GM18519 (cell line): ENCODE results near the gene EDAR.

ENCODE experiments used
- ATAC-seq: cut with Tn5 transposase; IDR thresholded peaks from one replicate; pipeline ENCODE4 v1.9.1; 2021; ENCODE audit warnings: mild to moderate bottlenecking, moderate library complexity; ENCODE audit not compliant: unreplicated experiment, low FRiP score

EDAR gene

DNA sequence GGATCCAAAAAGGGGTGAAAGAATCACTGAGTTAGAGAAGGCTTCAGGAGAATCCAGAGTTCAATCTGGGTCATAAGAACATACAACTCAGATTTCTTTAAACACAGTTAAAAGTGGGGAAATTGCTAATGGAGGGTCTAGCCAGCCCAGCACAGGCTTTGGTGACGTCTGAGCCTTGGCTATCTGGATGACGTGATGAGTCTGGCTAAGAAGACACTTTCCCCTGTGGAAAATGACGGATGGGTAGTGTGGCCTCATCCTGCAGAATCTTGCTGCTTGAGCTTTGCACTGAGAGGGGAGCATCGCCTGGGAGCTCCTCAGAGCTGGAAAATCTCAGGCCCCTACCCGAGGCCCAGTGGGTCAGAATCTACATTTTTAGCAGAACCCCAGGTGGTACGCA, 19.2 kb downstream of the EDAR start:
- ATAC-seq: no peak

DNA sequence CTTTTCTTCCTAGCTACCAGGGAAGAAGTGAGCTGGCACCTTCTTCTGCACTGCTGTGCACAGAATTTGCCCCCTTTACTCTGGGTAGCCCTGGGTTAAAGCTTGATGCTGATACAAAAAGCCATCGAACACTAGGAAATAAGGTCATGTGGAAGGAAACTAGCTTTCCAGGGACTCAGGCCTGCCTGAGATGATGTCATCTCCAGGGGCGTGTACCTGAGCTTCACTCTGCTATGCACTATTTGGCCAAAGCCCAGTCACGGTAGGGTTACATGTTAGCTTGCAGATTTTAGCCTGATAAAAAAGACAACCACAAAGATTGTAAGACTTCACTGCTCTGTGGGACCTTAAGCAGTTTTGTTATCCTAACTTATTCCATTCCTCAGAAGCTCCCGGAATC, 20.4 kb downstream of the EDAR start:
- no peak for ATAC-seq

DNA sequence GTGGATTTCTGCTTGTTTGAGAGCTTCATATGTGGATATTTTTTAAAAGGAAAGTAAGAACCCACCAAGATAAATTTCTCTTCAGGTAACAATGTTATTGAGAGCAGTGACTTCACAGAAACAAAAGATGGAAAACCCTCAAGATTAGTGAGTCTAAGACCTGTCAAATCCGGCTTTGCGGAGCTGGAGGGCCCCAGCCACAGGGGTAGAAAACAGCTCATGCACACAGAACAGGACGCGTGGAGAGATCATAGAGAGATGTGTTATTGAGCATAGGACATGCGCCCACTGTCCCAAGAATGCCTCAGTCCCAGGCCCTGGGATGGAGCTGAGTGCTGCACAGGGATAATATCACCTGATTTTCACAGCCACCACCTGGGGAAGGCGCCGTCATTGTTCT, 21.3 kb downstream of the EDAR start:
- ATAC-seq: no peak

DNA sequence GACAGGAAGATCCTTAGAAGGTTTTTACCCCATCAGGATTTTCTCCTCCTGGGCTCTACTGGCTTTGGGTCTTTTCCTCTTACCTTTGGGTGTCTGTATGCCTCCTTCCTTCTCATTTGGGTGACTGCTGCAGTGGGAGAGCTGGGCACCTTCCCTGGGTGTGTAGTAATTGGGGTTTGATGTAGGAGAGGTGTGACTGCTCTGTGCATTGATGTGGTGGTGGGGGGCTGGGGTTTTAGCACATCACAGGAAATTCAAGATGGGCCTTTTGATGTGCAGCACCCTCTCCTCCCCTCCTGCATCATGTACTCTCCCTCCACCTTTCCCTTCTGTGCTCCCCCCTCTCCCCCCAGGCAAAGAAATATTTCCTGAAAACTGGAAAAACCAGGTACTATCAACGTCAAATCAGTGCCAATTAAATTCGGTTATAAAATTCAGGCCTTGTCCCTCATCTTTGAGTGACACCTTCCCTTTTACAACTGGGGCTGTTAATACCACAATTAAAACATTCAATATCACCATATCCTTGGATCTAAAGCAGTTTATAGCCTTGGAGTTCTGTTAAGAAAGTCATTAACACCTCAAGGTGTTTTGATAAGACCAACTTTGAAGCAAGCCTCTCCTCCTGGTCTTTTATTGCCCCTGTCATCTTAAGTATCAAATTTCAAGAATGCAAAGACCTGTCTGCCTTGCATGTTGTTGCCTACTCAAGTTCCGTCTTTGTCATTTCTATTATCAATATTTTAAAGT, 23.3 kb downstream of the EDAR start:
- ATAC-seq: no peak

DNA sequence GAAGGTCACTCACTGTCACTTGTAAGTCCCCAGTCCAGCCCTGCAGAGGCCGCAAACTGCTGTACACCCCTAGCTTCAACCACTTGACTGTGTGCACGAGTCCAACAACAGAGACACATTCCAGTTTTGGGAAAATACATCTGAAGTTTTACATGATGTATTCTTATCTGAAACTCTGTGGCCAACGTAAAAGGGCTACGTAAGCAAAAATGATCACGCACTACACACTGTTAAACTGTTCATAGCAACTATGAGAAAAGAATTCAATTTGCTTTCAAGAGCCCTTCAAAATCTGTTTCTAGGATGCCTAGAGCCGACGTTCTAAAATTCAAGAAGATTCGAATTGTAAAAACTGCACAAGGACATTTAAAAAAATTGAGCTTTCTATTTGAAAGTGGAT, 26.0 kb downstream of the EDAR start:
- ATAC-seq: no peak

DNA sequence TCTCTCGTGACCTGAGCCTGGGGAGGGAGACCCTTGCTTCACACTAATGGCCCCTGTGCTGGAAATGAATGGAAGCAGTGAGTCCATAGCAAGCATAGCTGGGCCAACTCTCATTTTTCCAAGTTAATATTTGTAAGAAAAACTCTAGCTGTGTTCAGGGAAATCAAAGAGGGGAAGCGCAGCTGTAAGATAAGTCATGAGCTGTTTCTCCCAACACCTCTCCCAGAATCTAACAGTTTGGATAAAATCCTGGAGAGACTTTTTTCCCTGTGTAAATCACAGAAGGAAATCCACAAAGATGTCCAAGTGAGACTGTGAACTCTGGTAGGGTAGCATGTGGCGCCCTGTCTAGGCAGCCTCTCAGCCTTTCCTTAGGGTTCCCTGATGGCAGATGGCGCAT, 27.2 kb downstream of the EDAR start:
- ATAC-seq: no peak

DNA sequence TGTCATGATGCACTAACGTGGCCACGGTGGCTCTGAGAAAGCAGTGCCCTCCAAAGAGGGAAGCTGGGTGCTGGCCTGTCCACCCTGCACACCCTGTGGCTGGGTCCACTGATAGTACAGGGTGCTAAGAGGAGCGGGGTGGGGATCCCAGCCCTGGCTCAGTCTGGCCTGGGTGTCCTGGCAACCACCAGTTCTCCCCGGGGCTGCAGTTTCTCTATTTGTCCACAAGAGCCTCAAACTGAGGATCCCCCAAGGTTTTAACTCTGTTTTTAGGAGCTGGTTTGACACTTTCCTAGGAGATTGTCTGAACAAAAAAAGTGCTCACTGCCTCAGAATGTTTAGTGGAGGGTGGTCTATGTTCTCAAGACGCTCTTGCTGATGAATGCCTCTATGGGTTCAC, 29.0 kb downstream of the EDAR start:
- no peak for ATAC-seq

DNA sequence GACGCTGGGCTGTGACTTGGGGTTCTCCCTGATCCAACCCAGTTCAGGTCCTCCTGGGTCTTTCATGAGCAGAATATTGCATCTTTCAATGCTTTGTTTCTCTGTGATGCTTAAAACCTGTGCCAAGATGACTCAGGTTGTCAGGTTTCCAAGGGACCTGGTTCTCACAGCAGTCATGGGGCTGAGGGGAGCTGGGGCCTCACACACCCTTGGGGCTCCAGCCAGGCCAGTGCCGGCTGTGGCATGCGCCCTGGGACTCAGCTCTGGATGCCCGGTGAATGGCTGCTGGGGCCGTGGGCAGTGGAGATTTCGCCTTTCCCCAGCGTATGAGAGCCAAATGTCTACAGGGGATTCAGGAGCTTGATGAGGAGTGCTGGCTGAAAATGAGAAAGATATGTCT, 29.6 kb downstream of the EDAR start:
- ATAC-seq: no peak

DNA sequence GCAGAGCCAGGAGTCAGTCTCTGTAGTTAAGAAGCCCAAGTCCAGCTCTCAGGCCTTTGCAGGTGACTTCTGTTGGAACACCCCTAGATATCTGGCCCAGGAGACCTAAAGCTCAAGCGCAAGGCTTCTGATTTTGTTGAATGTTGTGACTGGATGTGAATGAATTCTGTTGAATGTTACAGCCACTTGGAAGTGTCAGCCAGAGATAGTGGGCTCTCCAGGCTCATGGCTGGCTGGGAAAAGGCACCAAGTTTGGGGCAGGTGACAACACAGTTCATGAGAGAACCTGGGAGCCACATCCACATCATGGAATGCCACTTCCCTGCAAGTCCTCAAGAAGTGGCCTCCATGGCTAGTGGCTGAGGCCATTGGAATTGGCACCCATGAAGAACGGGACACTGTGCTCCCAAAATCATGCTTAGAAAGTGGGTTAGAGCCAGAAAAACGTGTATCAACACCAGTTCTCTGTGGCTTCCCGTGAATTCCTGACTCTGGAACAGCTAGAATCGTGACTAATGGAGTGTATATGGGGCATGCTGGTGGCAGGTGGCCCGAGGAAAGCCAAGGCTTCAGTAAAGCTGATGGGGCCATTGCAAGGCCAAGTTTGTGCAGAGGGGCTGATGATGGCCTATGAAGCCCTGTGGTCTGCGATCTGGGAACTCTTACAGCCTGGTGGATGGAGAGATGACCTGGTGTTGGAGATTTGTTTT, 30.2 kb downstream of the EDAR start:
- no peak for ATAC-seq

DNA sequence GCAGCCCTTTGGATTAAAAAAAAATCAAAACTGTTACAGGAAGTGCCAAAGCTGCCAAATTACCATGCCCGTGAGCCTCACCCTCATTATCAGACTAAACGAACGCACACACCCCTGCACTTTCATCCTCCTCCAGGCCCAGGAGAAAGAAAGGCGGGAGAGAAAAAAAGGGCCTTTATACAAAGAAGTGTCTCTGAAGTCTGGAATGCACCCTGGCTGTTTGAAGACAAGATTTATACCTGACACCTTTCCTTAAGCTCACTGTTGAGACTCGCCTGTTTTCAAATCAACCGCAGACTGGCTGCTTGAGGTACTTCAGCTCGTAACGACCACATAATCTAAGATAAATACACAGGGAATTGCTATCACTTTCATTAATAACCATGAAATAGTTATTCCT, 31.0 kb downstream of the EDAR start:
- ATAC-seq: no peak

DNA sequence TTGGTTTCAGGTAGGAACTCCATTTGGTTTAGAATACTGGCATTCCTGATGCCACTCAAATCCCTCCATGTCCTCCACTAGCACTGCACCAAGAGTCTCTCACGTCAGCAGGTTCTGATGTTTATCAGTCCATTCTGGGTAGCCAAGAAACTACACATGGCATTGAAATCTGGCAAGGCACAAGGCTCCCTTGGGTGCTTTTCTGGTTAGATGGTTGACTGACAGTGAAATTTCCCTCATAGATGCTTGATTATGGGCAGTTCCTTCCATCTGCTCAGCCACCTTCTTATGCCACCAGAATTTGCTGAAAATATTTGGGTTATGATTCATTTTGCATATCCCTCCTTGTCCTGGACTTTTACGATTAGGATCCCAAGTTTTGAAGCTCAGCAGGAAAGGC, 32.6 kb downstream of the EDAR start:
- no peak for ATAC-seq

DNA sequence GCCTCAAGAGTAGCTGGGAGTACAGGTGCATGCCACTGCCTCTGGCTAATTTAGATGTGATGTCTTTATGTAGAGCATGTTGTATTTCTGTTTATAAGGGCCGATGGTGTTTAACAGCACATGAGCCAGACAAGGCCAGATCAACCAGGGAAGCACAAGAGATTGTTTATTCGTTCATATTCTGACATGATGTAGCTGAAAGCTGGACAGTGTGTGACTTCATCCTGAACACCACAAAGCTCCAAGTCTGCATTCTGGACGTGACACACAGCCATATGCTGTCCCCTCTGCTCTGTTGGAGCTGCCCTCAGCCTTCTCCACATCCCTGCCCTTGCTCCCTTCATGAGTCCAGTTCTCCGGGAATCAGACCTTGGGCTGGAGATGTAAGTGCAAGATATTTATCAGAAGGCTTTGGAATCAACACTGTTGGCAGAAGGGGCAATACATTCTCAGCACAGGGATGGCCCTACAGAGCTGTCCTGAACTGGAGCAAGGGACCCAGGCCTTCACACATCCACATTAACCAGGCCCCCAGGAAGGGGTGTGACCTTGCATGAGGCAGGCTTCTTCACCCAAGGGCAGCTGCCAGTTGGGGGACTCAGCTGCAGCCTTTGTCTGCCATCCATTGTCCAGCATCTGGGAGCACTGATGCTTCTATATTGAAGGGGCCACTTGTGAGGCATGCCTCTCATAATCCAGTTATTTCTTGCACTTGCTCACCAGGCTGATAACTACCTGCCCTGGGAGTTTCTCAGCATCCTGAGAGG, 38.5 kb downstream of the EDAR start:
- no peak for ATAC-seq

DNA sequence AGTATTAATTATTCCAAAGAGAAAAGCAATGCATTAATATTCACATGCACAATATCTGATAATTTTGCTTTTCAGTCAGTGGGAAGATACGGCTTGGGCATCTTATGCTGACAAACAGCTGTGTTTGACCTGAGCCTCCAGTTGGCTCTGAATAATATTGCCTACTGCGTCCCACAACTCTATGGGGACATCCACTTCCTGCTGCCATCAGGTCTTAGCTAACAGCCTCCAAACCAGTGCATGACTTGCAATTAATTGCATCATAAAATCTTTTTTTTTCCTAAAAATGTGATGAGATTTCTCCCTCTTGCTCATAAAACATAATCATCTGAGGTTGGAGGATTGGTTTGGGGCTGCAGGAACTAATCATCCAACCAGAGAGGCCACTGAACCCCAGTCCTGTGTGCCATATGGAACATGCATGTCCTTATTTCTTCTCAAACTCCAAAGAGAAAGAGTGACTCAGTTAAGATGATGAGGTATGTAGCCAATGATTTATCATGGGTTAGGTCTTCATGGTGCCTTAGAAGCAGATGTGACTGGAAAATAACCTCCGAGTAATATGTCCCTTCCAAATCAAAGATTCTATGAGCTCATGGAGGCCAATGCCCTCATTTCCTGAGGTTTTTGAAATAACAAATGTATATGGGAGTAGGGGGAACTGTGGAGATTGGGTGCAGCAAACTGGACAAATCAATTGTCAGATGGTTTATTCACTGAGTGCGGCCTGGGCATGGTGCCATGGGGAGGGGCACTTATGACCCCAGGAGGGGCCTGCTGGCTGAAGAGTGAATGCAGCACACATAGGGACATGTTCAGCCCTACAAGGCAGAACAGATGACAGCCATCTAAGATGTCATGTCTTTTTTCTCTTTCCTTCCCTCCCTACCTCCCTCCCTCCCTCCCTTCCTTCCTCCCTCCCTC, 39.4 kb downstream of the EDAR start:
- no peak for ATAC-seq

DNA sequence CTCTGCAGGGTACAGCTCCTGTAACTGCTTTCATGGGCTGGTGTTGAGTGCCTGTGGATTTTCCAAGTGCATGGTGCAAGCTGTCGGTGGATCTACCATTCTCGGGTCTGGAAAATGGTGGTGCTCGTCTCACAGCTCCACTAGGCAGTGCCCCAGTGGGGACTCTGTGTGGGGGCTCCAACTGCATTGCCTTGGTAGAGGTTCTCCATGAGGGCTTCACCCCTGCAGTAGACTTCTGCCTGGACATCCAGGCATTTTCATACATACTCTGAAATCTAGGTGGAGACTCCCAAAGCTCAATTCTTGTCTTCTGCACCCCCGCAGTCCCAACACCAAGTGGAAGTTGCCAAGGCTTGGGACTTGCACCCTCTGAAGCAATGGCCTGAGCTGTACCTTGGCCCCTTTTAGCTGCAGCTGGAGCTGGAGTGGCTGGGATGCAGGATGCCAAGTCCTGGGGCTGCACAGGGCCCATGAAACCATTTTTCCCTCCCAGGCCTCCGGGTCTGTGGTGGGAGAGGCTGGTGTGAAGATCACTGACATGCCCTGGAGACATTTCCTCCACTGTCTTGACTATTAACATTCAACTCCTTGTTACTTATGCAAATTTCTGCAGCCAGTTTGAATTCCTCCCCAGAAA, 41.6 kb downstream of the EDAR start:
- no peak for ATAC-seq

DNA sequence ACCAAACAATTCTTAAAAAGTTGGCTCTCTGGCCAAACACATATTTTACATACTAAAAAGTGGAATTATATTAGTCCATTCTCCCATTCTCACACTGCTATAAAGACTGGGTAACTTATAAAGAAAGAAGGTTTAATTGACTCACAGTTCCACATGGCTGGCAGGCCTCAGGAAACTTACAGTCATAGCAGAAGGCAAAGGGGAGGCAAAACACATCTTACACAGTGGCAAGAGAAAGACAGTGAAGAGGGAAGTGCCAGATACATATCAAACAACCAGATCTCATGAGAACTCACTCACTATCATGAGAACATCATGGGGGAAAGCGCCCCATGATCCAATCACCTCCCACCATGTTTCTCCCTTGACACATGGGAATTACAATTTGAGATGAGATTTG, 42.6 kb downstream of the EDAR start:
- no peak for ATAC-seq

DNA sequence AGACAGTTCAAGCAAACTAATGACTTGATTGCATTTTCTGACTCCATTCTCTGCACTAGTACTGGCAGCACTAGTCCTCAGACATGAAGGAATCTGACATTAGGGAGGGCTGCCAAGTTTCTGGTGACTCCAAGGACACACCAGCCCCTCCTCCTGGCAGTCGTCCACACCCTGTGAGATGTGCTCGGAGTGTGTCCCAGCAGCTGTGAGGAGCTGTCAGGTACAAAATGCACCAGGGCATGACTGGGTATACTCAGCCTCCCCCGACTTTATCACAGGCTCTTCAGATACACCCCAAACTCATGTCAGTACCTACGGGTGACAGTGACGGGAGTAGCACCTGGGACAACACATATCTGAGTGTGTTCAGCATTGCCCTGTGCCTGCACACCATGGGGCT, 43.1 kb downstream of the EDAR start:
- no peak for ATAC-seq

DNA sequence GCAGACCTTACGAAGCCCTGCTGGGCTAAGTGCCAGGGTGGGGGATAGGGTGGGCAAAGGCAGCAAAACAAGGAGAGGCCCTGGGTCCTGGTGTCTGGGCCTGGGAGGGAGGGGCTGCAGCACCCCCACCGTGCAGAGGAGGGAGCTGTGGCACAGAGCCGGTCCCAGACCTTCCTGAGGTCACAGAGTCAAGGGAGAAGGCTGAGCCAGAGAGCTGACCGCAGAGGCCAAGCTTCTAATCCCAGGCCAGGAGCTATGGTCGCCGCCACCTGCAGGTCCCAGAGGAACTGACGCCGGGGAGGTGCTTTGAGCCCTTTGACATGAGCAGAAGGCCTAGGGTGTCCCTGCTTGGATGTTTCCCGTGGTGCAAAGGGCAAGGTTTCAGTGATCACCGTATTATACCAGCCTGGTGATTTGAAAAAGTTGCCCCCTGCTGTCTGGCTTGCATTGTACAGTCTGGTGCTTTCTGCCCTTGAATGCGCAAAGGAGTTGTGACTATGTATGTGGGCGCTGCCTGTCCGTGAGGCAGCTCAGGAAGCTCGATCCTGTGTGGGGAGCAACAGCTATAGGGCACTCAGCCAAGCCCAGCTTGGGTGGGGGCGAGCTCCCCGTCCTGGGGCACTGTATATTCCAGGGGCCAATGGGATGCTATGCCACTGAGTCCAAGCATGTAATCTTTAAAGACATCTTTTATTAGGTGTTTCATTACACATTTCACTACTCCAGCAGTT, 44.3 kb downstream of the EDAR start:
- ATAC-seq: no peak

DNA sequence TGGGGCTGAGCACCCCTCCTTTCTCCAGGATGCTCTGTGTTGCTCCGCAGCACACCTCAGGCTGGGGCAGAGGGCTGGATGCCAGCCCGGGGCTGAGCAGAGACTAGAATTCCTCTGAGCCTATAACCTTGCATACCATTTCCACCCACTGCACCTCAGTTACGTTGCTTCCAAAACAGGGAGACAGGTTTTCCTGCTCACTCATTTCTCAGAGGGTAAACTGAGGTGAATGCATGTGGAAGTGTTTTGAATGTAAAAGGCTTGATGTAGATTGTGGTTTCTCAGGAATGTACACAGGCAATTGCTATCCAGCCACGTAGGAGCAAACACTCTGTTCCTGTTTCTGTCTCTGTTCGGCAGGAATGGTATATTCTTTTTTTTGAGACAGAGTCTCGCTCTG, 45.3 kb downstream of the EDAR start:
- ATAC-seq: no peak

DNA sequence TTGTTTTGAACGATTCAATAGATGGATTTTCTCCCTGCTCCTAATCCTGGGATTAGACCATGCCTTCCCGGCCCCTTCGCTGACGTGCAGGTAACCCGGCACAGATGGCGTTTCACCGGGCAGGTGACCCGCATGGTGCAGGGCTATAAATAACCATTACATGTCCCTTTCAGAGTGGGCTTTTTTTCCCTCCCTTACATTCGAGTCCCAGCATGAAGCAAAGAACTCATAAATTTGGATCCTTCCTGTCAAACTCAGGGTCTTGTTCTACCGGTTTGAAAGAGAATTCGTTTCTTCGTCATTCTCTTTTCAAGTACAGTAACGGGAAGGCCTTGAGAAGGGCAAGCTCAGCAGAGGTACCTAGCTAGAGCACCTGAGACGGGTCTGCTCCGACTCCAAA, 46.1 kb downstream of the EDAR start:
- no peak for ATAC-seq
